PC-9 (cell line): ENCODE measurements around the gene CD19. TPM values are rescaled to one million over a fixed set of nuclear protein-coding genes. Genes with fewer than 3 reads are reported as not detected.

ENCODE experiments used
- BruUV-seq: library from RNA; stranded (reverse); fragments of 400-500 nt; replicated peaks from 2 replicates; lab custom pipeline; 2021; lab: Mats Ljungman, UMichigan
- CTCF ChIA-PET: fragments of 300-600 bp; sonication (Branson Sonifier 250); formaldehyde crosslinking; loops from one replicate; lab custom pipeline; 2022; ENCODE audit warnings: antibody characterized with exemption; lab: Charles Lee
- POLR2A ChIA-PET: fragments of 300-600 bp; sonication (Branson Sonifier 250); formaldehyde crosslinking; loops from one replicate; lab custom pipeline; 2022; ENCODE audit warnings: antibody characterized with exemption; ENCODE audit not compliant: unreplicated experiment; lab: Charles Lee
- DNase-seq, 2 experiments: peaks; one replicate each; pipeline versions ENCODE4 v3.0.0 to v3.0.0-alpha.2; 2015 to 2022; ENCODE audit warnings: mixed read lengths in 1 of 2
- H2AFZ ChIP-seq: fragments of 200-600 bp; sonication (generic); 2 replicates; pipeline ENCODE4 v1.8.1; 2017; ENCODE audit warnings: antibody characterized with exemption
- H3F3A ChIP-seq: fragments of 200-600 bp; sonication (generic); 2 replicates; pipeline ENCODE4 v1.8.1; 2017; ENCODE audit warnings: antibody characterized with exemption, mild to moderate bottlenecking, low read depth; ENCODE audit not compliant: insufficient read depth
- H3K27ac ChIP-seq: fragments of 200-600 bp; sonication (generic); 2 replicates; pipeline ENCODE4 v1.6.1; 2016; ENCODE audit warnings: mixed run types
- H3K27me3 ChIP-seq: fragments of 200-600 bp; sonication (generic); 2 replicates; pipeline ENCODE4 v1.6.1; 2016; ENCODE audit warnings: low read depth, mixed run types; ENCODE audit not compliant: insufficient read depth
- H3K36me3 ChIP-seq: fragments of 200-600 bp; sonication (generic); 2 replicates; pipeline ENCODE4 v1.6.1; 2016; ENCODE audit warnings: low read depth, mixed run types
- H3K4me1 ChIP-seq: fragments of 200-600 bp; sonication (generic); replicated peaks from 2 replicates; pipeline ENCODE4 v1.6.1; 2016; ENCODE audit warnings: mixed run types; ENCODE audit not compliant: insufficient read depth
- H3K4me2 ChIP-seq: fragments of 200-600 bp; sonication (generic); 2 replicates; pipeline ENCODE4 v1.6.1; 2017; ENCODE audit warnings: mixed run types
- H3K4me3 ChIP-seq: fragments of 200-600 bp; sonication (generic); 2 replicates; pipeline ENCODE4 v1.6.1; 2016; ENCODE audit warnings: mixed run types
- H3K79me2 ChIP-seq: fragments of 200-600 bp; sonication (generic); 2 replicates; pipeline ENCODE4 v1.6.1; 2017; ENCODE audit warnings: low read depth, mixed run types
- H3K9me2 ChIP-seq: fragments of 200-600 bp; sonication (generic); 2 replicates; pipeline ENCODE4 v1.8.1; 2017; ENCODE audit warnings: mild to moderate bottlenecking; ENCODE audit not compliant: insufficient read depth
- H3K9me3 ChIP-seq: fragments of 200-600 bp; sonication (generic); 2 replicates; pipeline ENCODE4 v1.8.1; 2016; ENCODE audit warnings: low read depth; ENCODE audit not compliant: insufficient read depth
- H4K20me1 ChIP-seq: fragments of 200-600 bp; sonication (generic); 2 replicates; pipeline ENCODE4 v1.8.1; 2017; ENCODE audit not compliant: insufficient read depth
- CTCF ChIP-seq: fragments of 200-600 bp; sonication (generic); conservative IDR thresholded peaks from 2 replicates; pipeline ENCODE4 v1.6.1; 2017; ENCODE audit warnings: mixed run types, antibody characterized with exemption, mild to moderate bottlenecking, moderate library complexity
- EZH2 ChIP-seq: fragments of 200-600 bp; sonication (generic); IDR thresholded peaks from 2 replicates; pipeline ENCODE4 v1.8.0; 2017; ENCODE audit warnings: antibody characterized with exemption, low read depth
- intact Hi-C: fragments of 100-400 bp; cut with micrococcal nuclease; formaldehyde crosslinking; loops from one replicate; pipeline ENCODE4 v1.10.0; 2022; ENCODE audit not compliant: unreplicated experiment
- total RNA-seq: library from RNA; stranded (reverse); gene quantifications from 2 replicates; pipeline ENCODE4 v1.2.3, GENCODE V29; 2021

CD19 gene
- total RNA-seq, 1 experiment from 2014 or later = not detected

- H3K4me3 ChIP-seq = no peak overlapping the region
- no peak overlapping the region for H2AFZ ChIP-seq
- ChIA-PET CTCF (no interaction called here), POLR2A (interaction anchor here (0.7 kb wide), 1 partner anchor 35 kb away, joined by 7 read pairs; the partner anchor contains the start of gene NFATC2IP)
- H3K36me3 ChIP-seq = no peaks in the 10 kb centered on the region; the same call in 1 of the 2 replicates
- H4K20me1 ChIP-seq = no peaks in the 10 kb centered on the region
- H3K4me1 ChIP-seq = peaks cover 10% of the 10 kb centered on the region
- TF ChIP-seq EZH2 (no peak), CTCF (no peak)
- no peaks in the 10 kb centered on the region for H3K27me3 ChIP-seq
- peaks cover 53% of the 10 kb centered on the region for H3F3A ChIP-seq
- no peaks in the 10 kb centered on the region for H3K9me3 ChIP-seq
- H3K4me2 ChIP-seq = no peak overlapping the region
- H3K9me2 ChIP-seq = no peaks in the 10 kb centered on the region
- DNase-seq = no peak
- H3K79me2 ChIP-seq = no peaks in the 10 kb centered on the region
- intact Hi-C loops = no loop called here
- no TSS peak for BruUV-seq
- H3K27ac ChIP-seq = no peak overlapping the region
Measured at GRCh38 chr16:28915181-28915580, 16.6 kb upstream of the CD19 start.

- H3K27ac ChIP-seq = no peak overlapping the region
- CTCF ChIA-PET = no interaction called here
- no peak for TF ChIP-seq EZH2
- TF ChIP-seq CTCF = no peak
- H3K79me2 ChIP-seq = no peaks in the 10 kb centered on the region; the same call in 1 of the 2 replicates
- H2AFZ ChIP-seq = no peak overlapping the region
- TSS peak; percentile 2 for BruUV-seq
- H3K9me2 ChIP-seq = no peaks in the 10 kb centered on the region
- no peaks in the 10 kb centered on the region for H3K27me3 ChIP-seq
- peaks cover 42% of the 10 kb centered on the region for H3F3A ChIP-seq
- no peak overlapping the region for H3K4me2 ChIP-seq
- H3K36me3 ChIP-seq = no peaks in the 10 kb centered on the region; the same call in 1 of the 2 replicates
- DNase-seq = no peak
- no peaks in the 10 kb centered on the region for H3K9me3 ChIP-seq
- no peaks in the 10 kb centered on the region for H4K20me1 ChIP-seq
- no peak overlapping the region for H3K4me3 ChIP-seq
- POLR2A ChIA-PET = no interaction called here
- no peaks in the 10 kb centered on the region for H3K4me1 ChIP-seq
- intact Hi-C loops = no loop called here
Measured at GRCh38 chr16:28917095-28917494, 14.7 kb upstream of the CD19 start.

- H3F3A ChIP-seq = peaks cover 33% of the 10 kb centered on the region
- no TSS peak for BruUV-seq
- no peaks in the 10 kb centered on the region for H3K9me3 ChIP-seq
- H4K20me1 ChIP-seq = no peaks in the 10 kb centered on the region
- no peak for DNase-seq
- no peak overlapping the region for H3K27ac ChIP-seq
- peaks cover 13% of the 10 kb centered on the region for H3K79me2 ChIP-seq
- no peaks in the 10 kb centered on the region for H3K9me2 ChIP-seq
- H2AFZ ChIP-seq = no peak overlapping the region
- TF ChIP-seq CTCF (no peak), EZH2 (no peak)
- CTCF ChIA-PET = no interaction called here
- H3K27me3 ChIP-seq = no peaks in the 10 kb centered on the region
- intact Hi-C loops = no loop called here
- no peak overlapping the region for H3K4me3 ChIP-seq
- POLR2A ChIA-PET = interaction anchor here (0.7 kb wide), 1 partner anchor 18 kb away, joined by 3 read pairs; no protein-coding TSS in a partner anchor
- H3K4me2 ChIP-seq = no peak overlapping the region
- H3K36me3 ChIP-seq = no peaks in the 10 kb centered on the region; the same call in 1 of the 2 replicates
- peaks cover 9% of the 10 kb centered on the region for H3K4me1 ChIP-seq
Measured at GRCh38 chr16:28918698-28919097, 13.1 kb upstream of the CD19 start.
